Endothelial cell (in vitro differentiated cells): Measurements from ENCODE around the gene TM4SF5. TPM values are rescaled to one million over a fixed set of nuclear protein-coding genes. Genes with fewer than 3 reads are reported as not detected.

Experiments
- DNase-seq: peaks from one replicate; pipeline ENCODE4 v3.0.0; 2021; ENCODE audit warnings: low spot score
- H3K27ac Mint-ChIP-seq: one replicate; pipeline ENCODE4 v1.8.0; 2021; ENCODE audit warnings: mixed read lengths, inconsistent platforms; ENCODE audit not compliant: unreplicated experiment
- H3K27me3 Mint-ChIP-seq: one replicate; pipeline ENCODE4 v1.8.0; 2021; ENCODE audit warnings: mild to moderate bottlenecking, moderate library complexity, mixed read lengths, inconsistent platforms; ENCODE audit not compliant: unreplicated experiment
- H3K36me3 Mint-ChIP-seq: one replicate; pipeline ENCODE4 v1.8.0; 2021; ENCODE audit warnings: mild to moderate bottlenecking, low read depth, mixed read lengths, inconsistent platforms; ENCODE audit not compliant: unreplicated experiment
- H3K4me1 Mint-ChIP-seq: one replicate; pipeline ENCODE4 v1.8.0; 2021; ENCODE audit warnings: mild to moderate bottlenecking, mixed read lengths, inconsistent platforms; ENCODE audit not compliant: unreplicated experiment
- H3K4me3 Mint-ChIP-seq: one replicate; pipeline ENCODE4 v1.8.0; 2021; ENCODE audit warnings: mild to moderate bottlenecking, mixed read lengths, inconsistent platforms; ENCODE audit not compliant: unreplicated experiment
- H3K9me3 Mint-ChIP-seq: one replicate; pipeline ENCODE4 v1.8.0; 2021; ENCODE audit warnings: mixed read lengths, inconsistent platforms; ENCODE audit not compliant: unreplicated experiment
- total RNA-seq: library from RNA; stranded (reverse); fragmentation: NEBNext Ultra II Directional; extraction: Animal tissue kit (Norgen Biotek cat#: 25700); gene quantifications from one replicate; pipeline ENCODE4 v1.2.1, GENCODE V29; 2021; ENCODE audit not compliant: unreplicated experiment
- TF ChIP-seq, protein P1 (sequence below): fragments of 200-600 bp; sonication (generic); IDR thresholded peaks from one replicate; pipeline ENCODE4 v1.5.0; 2021; ENCODE audit warnings: antibody characterized with exemption; ENCODE audit not compliant: unreplicated experiment

The TM4SF5 gene
- total RNA-seq, 1 donor from 2014 or later = not detected

GRCh38 chr17:4742133-4742532 lies 29.6 kb upstream of the TM4SF5 start:
- H3K36me3 Mint-ChIP-seq = no peaks in the 10 kb centered on the region
- no peak overlapping the region for H3K27ac Mint-ChIP-seq
- H3K27me3 Mint-ChIP-seq = peaks cover 31% of the 10 kb centered on the region
- no peak for DNase-seq
- peaks cover 13% of the 10 kb centered on the region for H3K4me1 Mint-ChIP-seq
- H3K9me3 Mint-ChIP-seq = no peaks in the 10 kb centered on the region
- H3K4me3 Mint-ChIP-seq = no peak overlapping the region
- TF ChIP-seq, protein P1, sequence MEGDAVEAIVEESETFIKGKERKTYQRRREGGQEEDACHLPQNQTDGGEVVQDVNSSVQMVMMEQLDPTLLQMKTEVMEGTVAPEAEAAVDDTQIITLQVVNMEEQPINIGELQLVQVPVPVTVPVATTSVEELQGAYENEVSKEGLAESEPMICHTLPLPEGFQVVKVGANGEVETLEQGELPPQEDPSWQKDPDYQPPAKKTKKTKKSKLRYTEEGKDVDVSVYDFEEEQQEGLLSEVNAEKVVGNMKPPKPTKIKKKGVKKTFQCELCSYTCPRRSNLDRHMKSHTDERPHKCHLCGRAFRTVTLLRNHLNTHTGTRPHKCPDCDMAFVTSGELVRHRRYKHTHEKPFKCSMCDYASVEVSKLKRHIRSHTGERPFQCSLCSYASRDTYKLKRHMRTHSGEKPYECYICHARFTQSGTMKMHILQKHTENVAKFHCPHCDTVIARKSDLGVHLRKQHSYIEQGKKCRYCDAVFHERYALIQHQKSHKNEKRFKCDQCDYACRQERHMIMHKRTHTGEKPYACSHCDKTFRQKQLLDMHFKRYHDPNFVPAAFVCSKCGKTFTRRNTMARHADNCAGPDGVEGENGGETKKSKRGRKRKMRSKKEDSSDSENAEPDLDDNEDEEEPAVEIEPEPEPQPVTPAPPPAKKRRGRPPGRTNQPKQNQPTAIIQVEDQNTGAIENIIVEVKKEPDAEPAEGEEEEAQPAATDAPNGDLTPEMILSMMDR = no peak

DNA sequence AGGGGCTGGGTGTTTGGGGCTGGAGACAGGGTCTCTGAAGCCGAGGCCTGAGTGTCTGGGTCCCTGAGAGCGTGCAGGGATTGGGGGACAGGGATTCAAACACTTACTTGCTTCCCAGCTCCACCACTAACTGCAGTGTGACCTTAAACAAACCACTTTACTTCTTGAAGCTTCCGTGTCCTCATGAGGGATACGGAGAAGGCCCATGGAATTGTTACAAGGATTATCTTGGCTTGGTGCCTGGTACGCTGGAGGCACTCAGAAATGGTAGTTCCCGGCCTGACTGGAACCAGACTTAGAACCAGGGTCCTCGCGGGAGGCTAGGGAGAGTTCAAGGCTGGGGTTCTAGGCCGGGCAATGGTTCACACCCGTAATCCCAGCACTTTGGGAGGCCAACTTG lies 29.1 kb upstream of the TM4SF5 start:
- TF ChIP-seq, protein P1 = no peak
- Mint-ChIP-seq H3K27ac (no peak overlapping the region), H3K27me3 (peaks cover 31% of the 10 kb centered on the region), H3K4me3 (no peak overlapping the region), H3K9me3 (no peaks in the 10 kb centered on the region), H3K36me3 (no peaks in the 10 kb centered on the region), H3K4me1 (peaks cover 13% of the 10 kb centered on the region)
- DNase-seq = no peak

DNA sequence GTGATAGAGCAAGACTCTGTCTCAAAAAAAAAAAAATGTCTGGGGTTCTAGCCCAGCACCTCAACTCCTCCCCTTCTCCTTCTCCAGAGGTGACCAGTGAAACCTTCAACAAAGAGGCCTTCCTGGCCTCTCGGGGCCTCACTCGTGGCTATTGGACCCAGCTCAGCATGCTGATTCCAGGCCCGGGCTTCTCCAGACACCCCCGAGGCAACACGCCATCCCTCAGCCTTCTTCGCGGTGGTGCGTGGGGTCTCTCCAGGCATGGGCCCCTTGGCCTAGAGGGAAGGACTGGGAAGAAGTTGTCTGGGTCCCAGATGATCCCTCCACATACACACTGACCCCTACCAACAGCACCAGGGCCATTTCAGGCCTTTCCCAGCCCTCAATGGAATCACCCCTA lies 28.5 kb upstream of the TM4SF5 start:
- TF ChIP-seq, protein P1 = no peak
- no peak overlapping the region for H3K4me3 Mint-ChIP-seq
- no peaks in the 10 kb centered on the region for H3K9me3 Mint-ChIP-seq
- peaks cover 17% of the 10 kb centered on the region for H3K4me1 Mint-ChIP-seq
- no peaks in the 10 kb centered on the region for H3K36me3 Mint-ChIP-seq
- H3K27ac Mint-ChIP-seq = no peak overlapping the region
- DNase-seq = no peak
- peaks cover 29% of the 10 kb centered on the region for H3K27me3 Mint-ChIP-seq

GRCh38 chr17:4743898-4744297 lies 27.8 kb upstream of the TM4SF5 start:
- no peak for DNase-seq
- H3K4me1 Mint-ChIP-seq = peaks cover 18% of the 10 kb centered on the region
- no peaks in the 10 kb centered on the region for H3K36me3 Mint-ChIP-seq
- H3K27me3 Mint-ChIP-seq = peaks cover 28% of the 10 kb centered on the region
- H3K4me3 Mint-ChIP-seq = no peak overlapping the region
- no peaks in the 10 kb centered on the region for H3K9me3 Mint-ChIP-seq
- TF ChIP-seq, protein P1 = no peak
- no peak overlapping the region for H3K27ac Mint-ChIP-seq

- peak overlapping the region; percentile 13 for H3K27ac Mint-ChIP-seq
Measured at GRCh38 chr17:4744999-4745969, 26.4 kb upstream of the TM4SF5 start.

More at GRCh38 chr17:4744999-4745969, 26.4 kb upstream of the TM4SF5 start:
- Mint-ChIP-seq H3K27me3 (peaks cover 24% of the 10 kb centered on the region), H3K4me1 (peaks cover 15% of the 10 kb centered on the region), H3K4me3 (peak overlapping the region; percentile 76), H3K36me3 (no peaks in the 10 kb centered on the region), H3K9me3 (no peaks in the 10 kb centered on the region)
- TF ChIP-seq, protein P1 = no peak
- peak; percentile 37 for DNase-seq
